22Rv1 (cell line): Measurements from ENCODE around the gene CHAC1.

ENCODE experiments used
- CTCF ChIP-seq: fragments of 450-650 bp; IDR thresholded peaks from 2 replicates; pipeline ENCODE4 v1.5.1; 2017; ENCODE audit warnings: mild to moderate bottlenecking
- ZFX ChIP-seq: fragments of 450-650 bp; IDR thresholded peaks from 2 replicates; pipeline ENCODE4 v1.6.1; 2017; ENCODE audit warnings: antibody characterized with exemption, borderline replicate concordance

GRCh38 chr15:40923551-40923950 lies 29.7 kb upstream of the CHAC1 start:
- TF ChIP-seq CTCF (no peak), ZFX (no peak)
